ENCODE measurements around the gene HMX3.

DNA sequence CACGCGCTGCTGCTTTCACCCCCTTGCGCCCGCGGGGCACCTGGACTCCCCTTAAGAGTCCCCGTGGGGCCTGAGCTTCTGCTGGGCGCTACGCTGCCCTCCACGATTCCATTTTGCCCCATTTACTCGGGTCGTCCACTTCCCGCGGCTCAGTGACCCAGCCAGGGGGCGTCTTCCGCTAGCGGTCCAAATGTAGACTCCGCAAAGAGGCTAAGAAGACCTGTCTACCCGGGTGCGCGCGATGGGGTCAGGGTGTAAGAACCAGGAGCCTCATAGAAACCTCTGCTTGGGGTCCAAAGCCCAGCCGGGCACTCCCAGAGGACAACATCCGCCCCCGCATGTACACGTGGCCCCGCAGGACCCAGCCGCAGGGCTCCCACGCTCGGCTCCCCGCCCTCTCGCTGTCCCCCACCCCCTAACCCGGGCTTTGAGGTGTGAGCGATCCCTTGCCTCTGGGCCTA, 7.0 kb downstream of the HMX3 start:
- TF ChIP-seq, protein P1, sequence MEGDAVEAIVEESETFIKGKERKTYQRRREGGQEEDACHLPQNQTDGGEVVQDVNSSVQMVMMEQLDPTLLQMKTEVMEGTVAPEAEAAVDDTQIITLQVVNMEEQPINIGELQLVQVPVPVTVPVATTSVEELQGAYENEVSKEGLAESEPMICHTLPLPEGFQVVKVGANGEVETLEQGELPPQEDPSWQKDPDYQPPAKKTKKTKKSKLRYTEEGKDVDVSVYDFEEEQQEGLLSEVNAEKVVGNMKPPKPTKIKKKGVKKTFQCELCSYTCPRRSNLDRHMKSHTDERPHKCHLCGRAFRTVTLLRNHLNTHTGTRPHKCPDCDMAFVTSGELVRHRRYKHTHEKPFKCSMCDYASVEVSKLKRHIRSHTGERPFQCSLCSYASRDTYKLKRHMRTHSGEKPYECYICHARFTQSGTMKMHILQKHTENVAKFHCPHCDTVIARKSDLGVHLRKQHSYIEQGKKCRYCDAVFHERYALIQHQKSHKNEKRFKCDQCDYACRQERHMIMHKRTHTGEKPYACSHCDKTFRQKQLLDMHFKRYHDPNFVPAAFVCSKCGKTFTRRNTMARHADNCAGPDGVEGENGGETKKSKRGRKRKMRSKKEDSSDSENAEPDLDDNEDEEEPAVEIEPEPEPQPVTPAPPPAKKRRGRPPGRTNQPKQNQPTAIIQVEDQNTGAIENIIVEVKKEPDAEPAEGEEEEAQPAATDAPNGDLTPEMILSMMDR (IDR thresholded peaks at IDR 0.05; ENCODE audit: borderline replicate concordance, extremely low read depth, low read length, poor library complexity, severe bottlenecking) = no peak
- no peak for TF ChIP-seq EZH2 (IDR thresholded peaks at IDR 0.05; ENCODE audit: borderline replicate concordance, low read depth, low read length, severe bottlenecking)

All from DND-41 (cell line).